GM12878 (cell line): Measurements from ENCODE around the gene EHD1. TPM values are rescaled to one million over a fixed set of nuclear protein-coding genes. Genes with fewer than 3 reads are reported as not detected.

Source experiments
- ATAC-seq: fragments of 200-7000 bp; cut with Tn5 transposase; 3 replicates; pipeline ENCODE4 v1.9.1; 2020; ENCODE audit warnings: mild to moderate bottlenecking, moderate library complexity
- BruUV-seq: library from RNA; stranded (reverse); fragments of 400-500 nt; replicated peaks from 2 replicates; lab custom pipeline; 2021; lab: Mats Ljungman, UMichigan
- CTCF ChIA-PET: fragments of 300-600 bp; sonication (Branson Sonifier 250); formaldehyde crosslinking; extraction: SDS; loops from one replicate; lab custom pipeline; 2021; ENCODE audit warnings: inconsistent platforms; lab: Yijun Ruan, JAX
- POLR2A ChIA-PET: fragments of 350-600 bp; formaldehyde crosslinking; extraction: SDS; loops from one replicate; lab custom pipeline; 2021; ENCODE audit warnings: inconsistent platforms; lab: Charles Lee
- RAD21 ChIA-PET: fragments of 300-600 bp; sonication (Branson Sonifier 250); formaldehyde crosslinking; loops from one replicate; lab custom pipeline; 2023; ENCODE audit warnings: antibody characterized with exemption; ENCODE audit not compliant: unreplicated experiment; lab: Charles Lee
- SMC1A ChIA-PET: fragments of 300-600 bp; sonication (Branson Sonifier 250); formaldehyde crosslinking; loops from one replicate; lab custom pipeline; 2023; ENCODE audit not compliant: unreplicated experiment, uncharacterized antibody; lab: Charles Lee
- DNase-seq: peaks from one replicate; pipeline ENCODE4 v3.0.0-alpha.2; 2011; ENCODE audit warnings: low read depth, low spot score
- FAIRE-seq: peaks from 3 replicates; lab custom pipeline; 2011; peaks lifted over from hg19 to GRCh38; lab: Jason Lieb, UNC
- H2AFZ ChIP-seq: 2 replicates; pipeline ENCODE4 v1.6.0; 2011; ENCODE audit warnings: low read depth, low read length, control low read depth; ENCODE audit not compliant: control insufficient read depth
- H3K27ac ChIP-seq: 2 replicates; pipeline ENCODE4 v1.5.1; 2011; ENCODE audit warnings: control low read depth; ENCODE audit not compliant: control insufficient read depth, insufficient read depth
- H3K27me3 ChIP-seq, 2 experiments: replicated peaks in 1 of 2; 2 replicates each; pipeline versions ENCODE4 v1.6.0 to v1.6.1; 2011; ENCODE audit warnings: low read length in 1 of 2; ENCODE audit not compliant: control insufficient read depth in 2 of 2, insufficient read depth in 2 of 2
- H3K36me3 ChIP-seq, 2 experiments: 2 replicates each; pipeline ENCODE4 v1.5.1; 2011; ENCODE audit warnings: low read length in 1 of 2; ENCODE audit not compliant: control insufficient read depth in 2 of 2, insufficient read depth in 2 of 2
- H3K4me1 ChIP-seq: 2 replicates; pipeline ENCODE4 v1.6.1; 2011; ENCODE audit warnings: mild to moderate bottlenecking, low read length, moderate library complexity, mixed read lengths; ENCODE audit not compliant: control insufficient read depth, insufficient read depth
- H3K4me2 ChIP-seq: 2 replicates; pipeline ENCODE4 v1.6.0; 2011; ENCODE audit warnings: control low read depth; ENCODE audit not compliant: control insufficient read depth, insufficient read depth
- H3K4me3 ChIP-seq: fragments of 200-600 bp; sonication (generic); 2 replicates; pipeline ENCODE4 v1.5.1; 2016
- H3K79me2 ChIP-seq: 2 replicates; pipeline ENCODE4 v1.6.0; 2011; ENCODE audit warnings: low read length; ENCODE audit not compliant: control insufficient read depth, insufficient read depth
- H3K9ac ChIP-seq: 2 replicates; pipeline ENCODE4 v1.8.0; 2011; ENCODE audit warnings: low read length, control low read depth, mixed read lengths; ENCODE audit not compliant: control insufficient read depth, insufficient read depth
- H3K9me3 ChIP-seq: replicated peaks from 3 replicates; pipeline ENCODE4 v1.5.1; 2011; ENCODE audit warnings: mild to moderate bottlenecking, low read length; ENCODE audit not compliant: control insufficient read depth, insufficient read depth
- H4K20me1 ChIP-seq: 2 replicates; pipeline ENCODE4 v1.6.0; 2011; ENCODE audit not compliant: control insufficient read depth, insufficient read depth
- BCL3 ChIP-seq: IDR thresholded peaks from 2 replicates; pipeline ENCODE4 v1.6.1; 2011; ENCODE audit warnings: borderline replicate concordance, low read depth, mild to moderate bottlenecking, moderate library complexity, low read length; ENCODE audit not compliant: insufficient read depth, poor library complexity, severe bottlenecking
- E2F8 ChIP-seq: fragments of 450-650 bp; IDR thresholded peaks from 2 replicates; pipeline ENCODE4 v1.6.1; 2018; ENCODE audit warnings: mild to moderate bottlenecking, low read depth, moderate library complexity; ENCODE audit not compliant: partially characterized antibody
- IKZF2 ChIP-seq, 2 experiments: fragments of 450-650 bp; IDR thresholded peaks; 2 replicates each; pipeline ENCODE4 v1.6.1; 2017; ENCODE audit warnings: mild to moderate bottlenecking in 2 of 2, moderate library complexity in 2 of 2
- KDM1A ChIP-seq: fragments of 200-600 bp; sonication (generic); IDR thresholded peaks from 2 replicates; pipeline ENCODE4 v1.6.1; 2016; ENCODE audit warnings: borderline replicate concordance
- NRF1 ChIP-seq: conservative IDR thresholded peaks from 2 replicates; pipeline ENCODE4 v1.6.1; 2011; ENCODE audit warnings: mild to moderate bottlenecking, low read depth, low read length, improper control_type of control experiment
- PBX3 ChIP-seq: IDR thresholded peaks from 2 replicates; pipeline ENCODE4 v1.6.1; 2011; ENCODE audit warnings: mild to moderate bottlenecking, low read depth, low read length, moderate library complexity; ENCODE audit not compliant: insufficient replicate concordance
- RELB ChIP-seq: fragments of 450-650 bp; IDR thresholded peaks from 2 replicates; pipeline ENCODE4 v1.6.1; 2017; ENCODE audit warnings: low read depth, mild to moderate bottlenecking, moderate library complexity
- ZBTB11 ChIP-seq: fragments of 450-650 bp; formaldehyde crosslinking; IDR thresholded peaks from 2 replicates; pipeline ENCODE4 v1.5.0; 2022; ENCODE audit warnings: mild to moderate bottlenecking, missing genetic modification characterization
- WGBS: methylation state at CpG from one replicate; pipeline ENCODE4 v1.1.6; 2016; ENCODE audit warnings: low lambda C conversion rate; ENCODE audit not compliant: insufficient replicate concordance, insufficient coverage; ENCODE audit errors: missing lambda C conversion rate; 5-methylcytosine and 5-hydroxymethylcytosine counted together
- in situ Hi-C: fragments of 300-500 bp; cut with MboI; formaldehyde crosslinking; loops from 9 replicates; pipeline ENCODE4 v1.14.3; 2018; ENCODE audit warnings: mixed read lengths
- intact Hi-C: fragments of 100-400 bp; cut with micrococcal nuclease; formaldehyde crosslinking; loops from one replicate; pipeline ENCODE4 v1.14.2; 2022; ENCODE audit not compliant: unreplicated experiment
- polyA plus RNA-seq, 11 experiments: library from polyadenylated mRNA; depleted of rRNA in 4 of 11; unstranded in 6 of 11; stranded (reverse) in 5 of 11; fragments of >200 nt; fragmentation: Nextera tagmentation in 4 of 11; fragmentation: Illumina TruSeq in 1 of 11; extraction: Ambion mirVana in 4 of 11; extraction: Trizol in 1 of 11; gene quantifications; 1 replicate in 1 of 11; 2 replicates in 10 of 11; pipeline versions ENCODE4 v1.2.1 to v1.2.3, GENCODE V29; 2011 to 2016; ENCODE audit warnings: inconsistent platforms in 2 of 11, missing spikeins in 2 of 11, low read depth in 1 of 11
- total RNA-seq, 4 experiments: library from RNA; depleted of rRNA in 3 of 4; stranded (reverse); fragments of >200 nt in 3 of 4; fragmentation: Illumina TruSeq in 1 of 4; extraction: Trizol in 1 of 4; gene quantifications; 2 replicates each; pipeline versions ENCODE4 v1.2.1 to v1.2.3, GENCODE V29; 2013 to 2021

The EHD1 gene
- total and polyA plus RNA-seq, 10 of the 15 experiments (the other 5 are each of a cell fraction or from before 2014, with no cell fraction given): 1.0 to 165 (median 66.5) TPM

GRCh38 chr11:64802370-64803157 lies 75.9 kb downstream of the EHD1 start:
- FAIRE-seq (no peak), ATAC-seq (peak; percentile 55), DNase-seq (no peak)
- Histone ChIP-seq H4K20me1 (no peaks in the 10 kb centered on the region), H3K9me3 (no peaks in the 10 kb centered on the region), H3K4me2 (peak overlapping the region; percentile 87), H2AFZ (peak overlapping the region; percentile 60), H3K79me2 (peaks cover 30% of the 10 kb centered on the region), H3K36me3 (peaks cover 5 to 6% of the 10 kb centered on the region in 2 experiments; a peak in 3 of 4 replicates), H3K27me3 (no peaks in the 10 kb centered on the region), H3K4me3 (peak overlapping the region; percentile 87), H3K4me1 (peaks cover 37% of the 10 kb centered on the region), H3K9ac (peak overlapping the region; percentile 93), H3K27ac (peak overlapping the region; percentile 92)
- ChIA-PET RAD21 (interaction anchor here (0.6 to 2.8 kb wide), 6 partner anchors 18 to 486 kb away, joined by 3 to 12 read pairs (median 4); partner anchors contain the start of gene SF1), CTCF (interaction anchor here (0.6 to 5.8 kb wide), 11 partner anchors 16 to 601 kb away, joined by 3 to 41 read pairs (median 4); partner anchors contain the start of genes PRDX5, RASGRP2, SF1 and TM7SF2), SMC1A (interaction anchor here (0.6 to 1.4 kb wide), 4 partner anchors 8 to 45 kb away, joined by 3 to 4 read pairs (median 4); partner anchors contain the start of gene MEN1), POLR2A (interaction anchor here (0.6 to 5.4 kb wide), 11 partner anchors 9 to 115 kb away, joined by 3 to 33 read pairs (median 4); partner anchors contain the start of genes ATG2A and SF1)
- intact Hi-C loops: no loop called here
- WGBS: under 1% methylated on average over 31 of the region's 54 CpGs
- no TSS peak for BruUV-seq
- in situ Hi-C loops: no loop called here
- TF ChIP-seq KDM1A: no peak
- TF ChIP-seq RELB: no peak
- no peak for TF ChIP-seq ZBTB11 (CRISPR knock-in tag)
- TF ChIP-seq PBX3: no peak
- TF ChIP-seq IKZF2 (IDR thresholded peaks at IDR 0.05): no peak
- no peak for TF ChIP-seq E2F8
- no peak for TF ChIP-seq NRF1
- TF ChIP-seq BCL3: no peak
